Retinal pigment epithelial cell (primary cell): ENCODE measurements around the gene ZNF680.
"Not testable (repeated sequence)": the region's sequence is repeated elsewhere in the genome, so short reads cannot be mapped to it uniquely, and the experiment has no call there.

Experiments used
- DNase-seq: peaks from one replicate; pipeline ENCODE4 v3.0.0-alpha.2; 2010; ENCODE audit warnings: low read depth
- H3K4me3 ChIP-seq: 2 replicates; pipeline ENCODE4 v1.5.1; 2011; ENCODE audit warnings: mild to moderate bottlenecking, low read length, control low read depth, moderate library complexity
- CTCF ChIP-seq: conservative IDR thresholded peaks from 2 replicates; pipeline ENCODE4 v1.5.1; 2011; ENCODE audit warnings: low read depth, low read length, control low read depth, inconsistent platforms

Gene ZNF680

GRCh38 chr7:64574540-64575099 lies 11.7 kb upstream of the ZNF680 start:
- peak overlapping the region; percentile 58 for H3K4me3 ChIP-seq
- no peak for TF ChIP-seq CTCF
- DNase-seq = no peak

- DNase-seq = not testable (repeated sequence)
- H3K4me3 ChIP-seq = peak overlapping the region; percentile 47
Observed at GRCh38 chr7:64570284-64570605, 7.4 kb upstream of the ZNF680 start.

GRCh38 chr7:64569372-64570283 lies 6.8 kb upstream of the ZNF680 start:
- not testable (repeated sequence) for DNase-seq
- peak overlapping the region; percentile 47 for H3K4me3 ChIP-seq
- TF ChIP-seq CTCF = peak; percentile 57

GRCh38 chr7:64562256-64562625 lies 630 bp downstream of the ZNF680 start:
- H3K4me3 ChIP-seq = peak overlapping the region; percentile 99
- no peak for DNase-seq
- no peak for TF ChIP-seq CTCF

GRCh38 chr7:64559206-64559605 lies 3.7 kb downstream of the ZNF680 start:
- H3K4me3 ChIP-seq = no peak overlapping the region
- no peak for TF ChIP-seq CTCF
- no peak for DNase-seq

- no peak for DNase-seq
- H3K4me3 ChIP-seq = no peak overlapping the region
- no peak for TF ChIP-seq CTCF
Observed at GRCh38 chr7:64558781-64559180, 4.1 kb downstream of the ZNF680 start.

- no peak for DNase-seq
- TF ChIP-seq CTCF = no peak
Observed at GRCh38 chr7:64558323-64558705, 4.6 kb downstream of the ZNF680 start.

More at GRCh38 chr7:64558323-64558705, 4.6 kb downstream of the ZNF680 start:
- no peak overlapping the region for H3K4me3 ChIP-seq
